GM11168 (cell line): ENCODE measurements around the gene LGALS3.
"Not testable (repeated sequence)": the region's sequence is repeated elsewhere in the genome, so short reads cannot be mapped to it uniquely, and the experiment has no call there.

ENCODE experiments used
- in situ Hi-C: fragments of 300-500 bp; cut with MboI; formaldehyde crosslinking; loops from one replicate; pipeline ENCODE4 v1.12.0; 2022; ENCODE audit warnings: low sequenced_read_pairs; ENCODE audit not compliant: unreplicated experiment

The LGALS3 gene

DNA sequence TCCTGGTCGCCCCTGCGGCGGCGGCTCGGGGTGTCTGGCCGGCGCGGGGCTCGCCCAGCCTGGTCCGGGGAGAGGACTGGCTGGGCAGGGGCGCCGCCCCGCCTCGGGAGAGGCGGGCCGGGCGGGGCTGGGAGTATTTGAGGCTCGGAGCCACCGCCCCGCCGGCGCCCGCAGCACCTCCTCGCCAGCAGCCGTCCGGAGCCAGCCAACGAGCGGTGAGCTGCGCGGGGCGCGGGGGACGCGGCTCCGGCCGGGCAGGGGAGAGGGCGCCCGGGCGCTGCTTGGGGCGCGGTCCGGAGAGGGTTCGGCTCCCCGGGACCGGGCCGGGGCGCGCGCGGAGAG is at the start of gene LGALS3:
LGALS3 (plus strand) TSS at position 167 of the 342 bp plus-strand sequence. CDS start 8,122 bp downstream, outside the sequence.
- in situ Hi-C loops, result no loop called here

DNA sequence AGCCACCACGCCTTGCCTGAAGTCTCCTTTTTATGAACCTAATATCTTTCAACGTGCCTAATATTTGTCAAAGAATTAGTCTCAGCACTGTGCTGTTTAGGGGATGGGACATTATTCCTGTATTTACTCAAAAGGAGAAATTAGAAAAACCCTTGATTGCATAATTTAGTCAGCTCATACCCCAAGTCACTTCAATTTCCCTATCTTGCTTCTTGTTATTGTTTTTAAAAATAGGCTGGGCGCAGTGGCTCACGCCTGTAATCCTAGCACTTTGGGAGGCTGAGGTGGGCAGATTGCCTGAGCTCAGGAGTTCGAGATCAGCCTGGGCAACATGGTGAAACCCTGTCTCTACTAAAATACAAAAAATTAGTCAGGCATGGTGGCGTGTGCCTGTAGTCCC is 49.1 kb upstream of the LGALS3 start:
- in situ Hi-C loops, result not testable (repeated sequence)

DNA sequence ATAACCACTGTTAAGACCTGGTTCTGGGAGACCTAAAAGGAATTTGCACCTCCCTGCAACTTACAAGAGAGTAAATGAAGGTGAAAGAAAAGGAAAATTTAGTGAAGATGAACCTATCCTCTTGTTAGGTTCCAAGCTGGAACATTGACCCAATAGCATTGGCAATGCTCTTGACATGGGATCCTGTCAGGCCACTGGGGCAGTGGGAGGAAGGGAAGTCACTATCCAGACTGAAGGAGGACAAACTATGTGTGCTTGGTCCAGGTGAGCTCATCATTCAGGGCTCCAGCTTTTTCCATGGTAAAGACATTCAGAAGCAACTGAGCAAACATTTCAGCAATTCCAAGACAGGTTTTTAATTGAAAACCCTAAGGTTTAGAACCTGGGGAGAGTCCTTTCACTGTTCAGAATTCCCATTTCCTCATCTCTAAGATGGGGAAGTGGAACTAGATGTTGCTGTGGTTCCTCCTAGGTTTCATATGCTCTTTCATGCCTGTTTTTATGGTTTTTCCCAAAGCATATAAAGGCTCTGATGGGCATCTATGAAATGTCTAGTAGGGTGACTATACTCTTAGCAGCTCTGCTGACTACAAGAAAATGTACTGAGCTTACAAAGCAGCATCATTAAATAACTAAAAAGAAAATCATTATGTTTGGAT is 44.5 kb upstream of the LGALS3 start:
- in situ Hi-C loops, result no loop called here

DNA sequence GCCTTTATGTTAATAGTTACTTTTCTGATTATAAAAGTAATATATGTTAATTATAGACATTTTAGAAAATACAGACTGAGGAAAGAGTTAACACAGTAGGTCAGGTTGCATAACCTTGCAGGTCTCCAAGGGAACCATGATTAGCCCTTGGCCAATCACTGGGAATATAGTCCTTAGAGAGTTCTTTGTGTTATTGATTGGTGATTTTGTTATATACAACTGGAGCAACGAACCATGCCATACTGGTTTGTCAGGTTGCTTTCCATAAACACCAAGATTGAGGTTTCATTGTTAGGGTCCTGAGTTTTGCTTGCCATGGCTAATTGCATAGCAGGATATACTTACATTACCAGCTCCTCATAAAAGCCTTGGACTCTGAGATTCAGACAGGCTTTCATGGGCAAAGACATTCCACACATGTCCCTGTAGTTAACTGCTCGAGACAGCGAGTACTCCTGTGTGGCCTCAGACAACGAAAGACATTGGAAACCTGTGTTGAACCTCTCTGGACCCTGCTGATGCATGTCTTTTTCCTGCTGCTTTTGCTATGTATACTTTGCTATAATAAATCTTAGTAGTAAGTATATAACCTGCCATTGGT is 43.9 kb upstream of the LGALS3 start:
- in situ Hi-C loops, result no loop called here

DNA sequence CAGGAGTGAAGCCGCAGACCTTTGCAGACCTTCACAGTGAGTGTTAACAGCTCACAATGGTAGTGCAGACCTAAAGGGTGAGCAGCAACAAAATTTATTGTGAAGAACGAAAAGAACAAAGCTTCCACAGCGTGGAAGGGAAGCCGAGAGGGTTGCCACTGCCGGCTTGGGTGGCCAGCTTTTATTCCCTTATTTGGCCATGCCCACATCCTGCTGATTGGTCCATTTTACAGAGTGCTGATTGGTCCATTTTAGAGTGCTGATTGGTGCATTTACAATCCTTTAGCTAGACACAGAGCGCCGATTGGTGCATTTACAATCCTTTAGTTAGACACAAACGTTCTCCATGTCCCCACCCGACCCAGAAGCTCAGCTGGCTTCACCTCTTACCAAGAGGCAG is 42.1 kb upstream of the LGALS3 start:
- in situ Hi-C loops, result no loop called here

DNA sequence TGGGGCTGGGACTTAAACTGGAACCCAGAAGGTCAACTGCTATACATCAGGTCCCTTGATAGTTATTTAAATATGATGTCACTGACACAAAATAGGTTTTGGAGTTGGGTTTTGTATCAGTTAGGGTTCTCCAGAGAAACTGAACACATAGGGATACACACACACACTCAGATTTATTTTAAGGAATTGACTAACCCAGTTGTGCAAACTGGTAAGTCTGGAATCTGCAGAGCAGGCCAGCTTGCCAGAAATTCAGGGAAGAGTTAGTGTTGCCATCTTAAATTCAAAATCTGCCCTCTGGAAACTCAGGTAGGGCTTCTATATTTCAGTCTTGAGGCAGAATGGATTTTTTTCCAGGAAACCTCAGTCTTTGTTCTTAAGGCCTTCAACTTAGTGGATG is 40.7 kb upstream of the LGALS3 start:
- in situ Hi-C loops, result no loop called here

DNA sequence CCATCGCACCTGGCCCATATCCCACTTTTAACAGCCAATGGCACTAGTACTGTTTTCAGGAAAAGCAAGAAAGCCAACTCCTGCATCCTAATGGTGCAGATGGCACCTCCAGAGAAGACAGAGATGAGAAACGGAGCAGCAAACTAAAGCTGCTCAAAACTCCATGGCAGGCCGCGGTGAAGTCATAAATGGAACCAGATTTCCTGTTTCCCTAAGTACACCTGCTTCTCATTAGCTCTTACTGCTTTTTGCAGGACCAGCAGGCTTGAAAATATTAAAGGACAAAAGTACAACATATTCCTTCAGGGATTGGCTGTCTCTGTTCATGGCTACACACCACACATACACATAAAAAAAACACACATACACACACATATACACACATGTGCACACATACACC is 36.7 kb upstream of the LGALS3 start:
- in situ Hi-C loops, result no loop called here

DNA sequence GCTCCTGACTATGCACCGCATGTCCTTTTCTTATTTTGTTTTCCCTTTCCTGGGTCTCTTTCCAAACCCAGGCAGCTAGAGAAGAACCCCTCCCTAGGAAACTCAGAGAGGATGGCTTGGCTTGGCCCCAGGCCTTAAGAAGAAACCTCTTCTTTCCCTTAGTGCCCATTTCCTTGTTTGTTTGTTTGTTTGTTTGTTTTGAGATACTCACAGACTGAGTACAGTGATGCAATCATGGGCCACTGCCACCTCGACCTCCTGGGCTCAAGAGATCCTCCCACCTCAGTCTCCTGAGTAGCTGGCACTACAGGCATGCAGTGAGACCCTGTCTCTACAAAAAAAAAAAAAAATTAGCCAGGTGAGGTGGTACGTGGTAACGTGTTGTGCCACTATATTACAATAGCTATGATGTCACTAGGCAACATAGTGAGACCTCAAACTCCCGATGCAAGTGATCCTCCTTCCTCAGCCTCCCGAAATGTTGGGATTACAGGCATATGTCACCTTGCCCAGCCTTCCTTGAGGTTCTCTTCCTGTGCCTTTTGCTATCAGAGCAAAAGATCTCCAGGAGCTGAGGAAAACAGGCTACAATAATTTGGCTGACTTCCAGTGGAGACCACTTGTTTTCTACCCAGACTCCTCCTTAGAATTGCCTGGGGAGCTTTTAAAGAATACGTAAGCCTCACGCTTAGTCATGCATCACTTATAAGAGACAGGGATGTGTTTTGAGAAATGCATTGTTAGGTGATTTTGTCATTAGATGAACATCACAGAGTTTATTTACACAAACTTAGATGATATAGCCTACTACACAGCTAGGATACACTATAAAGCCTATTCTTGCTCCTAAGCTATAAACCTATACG is 34.5 kb upstream of the LGALS3 start:
- in situ Hi-C loops, result no loop called here

DNA sequence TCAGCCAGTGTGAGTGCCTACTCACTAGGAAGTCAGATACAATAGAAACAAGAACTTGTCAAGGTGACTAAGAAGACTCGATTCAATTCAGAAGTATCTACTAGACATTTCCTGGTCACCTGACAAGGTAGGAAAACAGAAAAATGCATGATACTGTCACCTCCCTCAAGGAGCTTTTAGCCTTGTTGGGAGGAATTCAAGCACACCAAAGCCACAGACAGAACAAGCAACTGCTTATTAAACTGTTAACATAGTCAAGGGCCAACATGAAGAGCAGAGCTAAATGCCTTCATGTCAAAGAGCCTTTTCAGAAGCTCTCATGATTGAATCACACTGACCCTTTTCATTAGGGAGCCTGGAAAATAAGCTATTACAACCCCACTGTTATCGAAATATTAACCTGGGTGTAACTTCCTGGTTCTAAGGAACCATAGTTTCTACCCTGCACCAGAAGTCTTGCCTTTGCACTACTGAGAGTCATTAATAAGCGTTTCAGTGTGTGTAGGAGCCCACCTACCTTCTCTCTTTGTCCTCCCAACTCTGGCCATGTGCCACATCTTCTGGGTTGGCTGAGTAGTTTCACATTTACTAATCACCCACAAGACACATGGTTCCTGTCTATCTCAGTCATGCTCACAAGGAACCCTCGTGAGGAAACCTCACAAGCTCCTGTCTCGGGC is 31.0 kb upstream of the LGALS3 start:
- in situ Hi-C loops, result no loop called here

DNA sequence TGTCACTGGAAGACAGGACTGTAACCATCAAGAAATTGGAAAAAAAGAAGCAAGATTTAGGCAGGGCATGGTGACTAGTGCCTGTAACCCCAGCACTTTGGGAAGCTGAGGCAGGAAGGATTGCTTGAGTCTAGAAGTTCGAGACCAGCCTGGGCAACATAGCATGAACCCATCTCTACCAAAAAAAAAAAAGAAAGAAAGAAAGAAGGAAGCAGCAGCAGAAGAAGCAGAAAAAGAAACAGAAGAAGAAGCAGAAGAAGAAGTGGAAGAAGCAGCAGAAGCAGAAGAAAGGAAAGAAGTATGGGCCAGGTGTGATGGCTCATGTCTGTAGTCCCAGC is 30.5 kb upstream of the LGALS3 start:
- in situ Hi-C loops, result no loop called here

DNA sequence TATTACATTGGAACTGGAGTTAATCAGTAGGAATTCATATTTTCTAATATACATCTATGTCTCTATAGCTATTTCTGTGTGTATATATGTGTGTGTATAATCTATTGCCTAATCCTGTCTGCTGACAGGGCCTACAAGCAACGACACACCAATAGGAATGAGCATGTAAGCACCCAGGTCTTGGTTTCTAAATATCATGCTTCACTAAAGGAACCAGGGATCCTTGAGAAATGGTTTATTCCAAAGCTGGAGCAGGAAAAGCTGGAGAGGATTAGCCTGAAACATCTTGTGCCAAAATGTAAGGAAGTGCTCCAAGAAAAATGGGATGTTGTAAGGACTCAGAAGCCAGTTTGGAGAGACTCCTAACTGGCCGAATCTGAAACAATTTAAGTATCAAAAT is 29.3 kb upstream of the LGALS3 start:
- in situ Hi-C loops, result no loop called here

DNA sequence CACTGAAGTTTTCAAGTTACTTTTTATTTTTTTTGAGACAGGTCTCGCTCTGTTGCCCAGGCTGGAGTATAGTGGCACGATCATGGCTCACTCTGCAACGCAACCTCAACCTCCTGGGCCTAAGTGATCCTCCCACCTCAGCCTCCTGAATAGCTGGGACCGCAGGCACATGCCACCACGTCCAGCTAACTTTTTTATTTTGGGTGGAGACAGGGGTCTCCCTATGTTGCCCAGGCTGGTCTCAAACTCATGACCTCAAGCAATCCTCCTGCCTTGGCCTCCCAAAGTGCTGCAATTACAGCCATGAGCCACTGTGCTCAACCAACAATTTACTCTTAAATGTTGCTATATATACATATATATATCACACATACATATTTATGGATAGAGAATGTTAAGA is 27.4 kb upstream of the LGALS3 start:
- in situ Hi-C loops, result no loop called here

DNA sequence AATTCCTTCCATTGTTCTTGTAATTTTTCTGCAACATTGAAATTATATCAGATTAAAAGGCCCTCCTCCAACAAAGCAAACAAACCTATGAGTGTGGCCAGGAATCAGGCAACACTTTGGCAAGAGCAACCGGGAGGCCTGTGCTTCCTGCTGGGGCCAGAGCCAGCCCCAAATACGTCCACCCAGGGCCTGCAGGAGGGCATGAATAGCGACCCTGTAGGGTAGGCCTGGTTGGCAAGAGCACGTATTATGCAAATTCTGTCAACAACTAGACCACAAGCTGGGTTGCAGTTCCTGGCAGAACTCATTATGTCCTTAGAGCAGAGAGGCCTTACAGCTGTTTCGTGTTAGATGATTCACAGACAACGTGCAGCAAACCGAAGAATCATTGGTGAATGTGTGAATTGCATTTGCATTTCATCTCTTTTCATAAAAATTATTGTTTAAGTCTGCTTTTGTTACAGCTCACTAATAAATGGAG is 26.9 kb upstream of the LGALS3 start:
- in situ Hi-C loops, result no loop called here

DNA sequence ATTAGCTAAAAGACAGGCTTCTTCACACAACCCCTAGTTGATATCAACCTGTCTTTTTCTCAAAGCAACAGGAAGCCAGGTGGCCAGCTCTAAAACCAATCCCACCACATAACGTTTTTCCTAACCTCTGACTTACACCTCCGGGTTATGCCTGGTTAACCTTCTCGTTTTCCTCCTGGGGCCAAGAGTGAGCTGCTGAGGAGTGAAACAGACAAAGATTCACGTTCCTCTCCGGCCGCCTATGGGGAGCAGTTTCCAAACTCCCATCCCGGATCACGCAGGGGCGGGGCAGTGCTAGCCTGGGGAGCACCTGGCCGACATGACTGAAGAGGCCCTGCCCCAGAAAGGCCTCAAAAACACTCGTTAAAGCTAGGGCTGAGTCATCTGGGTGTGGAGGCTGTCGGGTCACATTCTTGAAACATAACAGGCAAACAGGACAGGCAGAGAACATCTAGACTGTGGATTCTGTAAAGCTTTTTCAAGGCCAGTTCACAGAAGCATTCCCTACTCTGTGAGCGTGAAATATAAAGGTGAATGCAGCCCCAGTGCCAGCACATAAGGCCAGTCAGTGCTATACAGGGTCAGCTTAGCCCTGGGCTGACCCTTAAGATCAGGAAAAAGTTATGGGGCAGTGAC is 25.9 kb upstream of the LGALS3 start:
- in situ Hi-C loops, result no loop called here

DNA sequence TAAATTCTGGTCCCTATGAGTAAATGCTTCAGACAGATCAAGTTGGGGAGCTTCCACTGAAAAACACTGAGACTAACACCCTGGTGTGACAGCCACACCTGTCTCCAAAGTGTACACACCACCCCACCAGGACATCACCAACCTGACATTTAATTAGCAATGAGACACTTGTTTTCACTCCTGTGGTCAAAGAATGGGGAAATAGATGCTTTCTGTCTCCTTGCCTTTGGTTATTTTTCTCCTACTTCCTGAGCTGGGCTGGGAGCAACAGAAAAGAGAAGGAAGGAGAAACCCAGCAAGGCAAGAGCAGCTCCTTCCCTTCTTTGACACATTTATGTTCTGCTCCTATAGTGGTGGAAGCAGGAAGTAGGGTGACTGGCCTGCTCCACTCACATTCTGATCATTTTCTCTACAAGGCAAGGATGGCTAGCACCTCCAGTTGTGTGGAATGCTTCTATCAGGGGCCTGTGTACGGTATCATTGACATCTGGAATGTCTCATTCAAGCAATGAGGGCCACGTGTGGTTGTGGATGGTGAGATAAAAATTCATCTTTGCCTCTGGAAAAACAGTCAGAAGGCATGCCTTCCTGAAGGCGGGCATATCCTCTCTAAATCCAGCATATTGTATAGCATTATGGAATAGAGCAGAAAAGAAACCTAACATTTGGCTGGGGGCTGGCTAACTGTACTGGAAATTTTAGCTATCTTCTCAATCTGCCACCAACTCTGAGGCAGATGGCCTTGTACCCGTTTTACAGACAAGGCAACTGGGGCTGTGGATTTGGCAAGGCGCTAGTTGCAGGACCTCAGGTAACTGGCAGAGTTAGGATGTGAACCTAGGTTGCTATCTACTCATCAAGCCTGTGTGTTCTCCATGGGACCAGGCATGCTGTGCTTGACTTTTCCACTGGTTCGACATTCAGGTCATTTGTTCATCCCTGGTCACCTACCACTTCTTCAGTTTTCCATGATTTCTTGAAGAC is 24.8 kb upstream of the LGALS3 start:
- in situ Hi-C loops, result no loop called here

DNA sequence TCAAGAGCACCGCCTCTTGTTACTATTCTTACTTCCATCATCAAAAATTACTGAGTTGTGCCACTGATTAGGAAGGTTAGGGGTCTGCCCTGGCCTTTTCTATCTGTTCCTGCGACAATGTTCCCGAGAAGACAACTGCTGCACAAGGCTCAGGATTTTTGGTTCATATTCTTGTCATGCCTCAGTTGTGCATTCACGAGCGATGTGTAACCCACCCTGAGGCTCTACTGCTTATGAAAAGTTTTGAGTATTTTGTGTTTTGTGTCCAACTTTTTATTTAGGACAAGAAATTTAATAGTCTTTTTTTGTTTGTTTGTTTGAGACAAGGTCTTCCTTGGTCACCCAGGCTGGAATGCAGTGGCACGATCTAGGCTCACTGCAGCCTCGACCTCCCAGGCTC is 23.1 kb upstream of the LGALS3 start:
- in situ Hi-C loops, result no loop called here

DNA sequence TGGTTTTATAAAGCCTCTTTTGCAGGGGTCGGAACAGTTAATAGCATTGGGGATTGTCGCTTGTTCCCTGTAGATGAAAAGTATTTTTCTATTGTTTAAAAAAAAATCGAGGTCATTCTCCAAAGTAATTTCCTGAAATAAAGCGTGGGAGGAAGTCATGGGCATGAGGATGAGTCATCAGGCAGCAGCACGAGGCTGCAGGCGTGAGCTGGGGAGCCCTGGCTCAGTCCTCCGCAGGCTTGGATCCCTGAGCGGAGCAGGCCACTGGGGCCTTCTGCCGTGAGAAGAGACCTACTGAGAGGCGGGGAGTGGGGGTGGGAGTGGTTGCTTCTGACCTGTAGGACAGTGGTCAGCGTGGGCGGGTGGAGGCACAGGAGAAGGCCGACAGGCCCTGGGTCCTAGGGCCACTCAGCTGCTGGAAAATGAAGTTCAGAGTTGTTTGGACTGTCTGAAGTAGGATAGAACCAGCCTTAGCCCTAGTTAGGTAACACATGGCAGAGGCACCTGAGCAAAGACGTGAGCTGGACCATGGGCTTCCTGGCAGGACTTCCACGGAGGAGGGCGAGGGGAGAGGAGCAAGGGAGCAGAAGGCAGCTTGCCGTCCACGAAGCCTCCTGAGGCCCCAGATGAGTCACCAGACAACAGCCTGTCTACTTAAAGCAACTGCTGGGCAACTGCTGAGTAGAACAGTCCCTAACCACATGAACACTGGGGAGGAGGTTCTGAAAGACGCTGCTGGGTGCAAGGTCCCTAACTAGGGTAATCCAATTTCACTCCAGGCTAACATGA is 21.1 kb upstream of the LGALS3 start:
- in situ Hi-C loops, result no loop called here

DNA sequence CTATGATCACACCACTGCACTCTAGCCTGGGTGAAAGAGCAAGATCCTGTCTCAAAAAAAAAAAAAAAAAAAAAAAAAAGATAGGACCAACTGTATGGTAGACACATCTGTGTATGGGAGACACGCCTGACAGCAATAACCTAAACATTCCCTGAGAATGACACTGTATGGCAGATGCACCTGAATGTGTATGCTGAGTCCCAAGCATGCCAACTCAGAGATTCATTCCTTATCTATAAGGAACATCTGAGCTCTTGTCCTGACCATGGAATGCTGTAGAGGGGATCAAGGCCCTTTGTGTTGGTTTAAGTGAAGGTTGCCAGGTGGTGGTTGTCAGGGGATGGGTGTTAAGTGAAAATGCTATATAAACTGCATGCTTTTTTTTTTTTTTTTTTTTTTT is 19.2 kb upstream of the LGALS3 start:
- in situ Hi-C loops, result no loop called here
